Stimulated activated CD4-positive, alpha-beta T cell treated with anti-CD3 and anti-CD28 coated beads, Interleukin-15, amount 100 ng/mL, for 24 hours (primary cell): ENCODE data around the gene GOLPH3L.
"Not testable (repeated sequence)": the region's sequence is repeated elsewhere in the genome, so short reads cannot be mapped to it uniquely, and the experiment has no call there.

ENCODE experiments used
- DNase-seq: peaks from one replicate; pipeline ENCODE4 v3.0.0-alpha.2; 2020

The GOLPH3L gene

GRCh38 chr1:150613061-150613920, 83.7 kb downstream of the GOLPH3L start:
- DNase-seq: peak; percentile 70

DNA sequence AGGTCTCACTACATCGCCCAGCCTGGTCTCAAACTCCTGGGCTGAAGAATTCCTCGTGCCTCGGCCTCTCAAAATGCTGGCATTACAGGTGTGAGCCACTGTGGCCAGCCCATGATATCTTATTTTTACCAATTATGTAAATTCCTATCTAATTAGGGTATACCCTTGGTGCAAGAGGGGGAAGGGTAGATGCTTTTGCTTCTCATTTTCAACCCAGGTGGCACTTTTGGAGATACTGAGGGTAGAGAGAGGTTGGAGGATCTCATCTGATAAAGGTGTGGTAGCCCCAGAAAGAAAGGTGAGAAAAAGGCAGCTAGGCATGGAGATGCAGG, 85.0 kb downstream of the GOLPH3L start:
- no peak for DNase-seq

DNA sequence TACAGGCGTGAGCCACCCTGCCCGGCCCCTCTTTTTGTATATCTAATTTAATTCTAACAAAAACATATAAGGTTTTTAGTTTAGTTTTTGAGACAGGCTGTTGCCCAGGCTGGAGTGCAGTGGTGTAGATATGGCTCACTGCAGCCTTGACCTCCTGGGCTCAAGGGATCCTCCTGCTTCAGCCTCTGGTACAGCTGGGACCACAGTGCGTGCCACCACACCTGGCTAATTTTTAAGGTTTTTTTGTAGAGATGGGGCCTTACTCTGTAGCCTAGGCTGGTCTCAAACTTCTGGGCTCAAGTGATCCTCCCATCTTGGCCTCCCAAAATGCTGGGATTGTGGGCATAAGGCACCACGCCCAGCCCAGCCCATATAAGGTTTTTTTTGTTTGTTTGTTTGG, 86.4 kb downstream of the GOLPH3L start:
- no peak for DNase-seq

DNA sequence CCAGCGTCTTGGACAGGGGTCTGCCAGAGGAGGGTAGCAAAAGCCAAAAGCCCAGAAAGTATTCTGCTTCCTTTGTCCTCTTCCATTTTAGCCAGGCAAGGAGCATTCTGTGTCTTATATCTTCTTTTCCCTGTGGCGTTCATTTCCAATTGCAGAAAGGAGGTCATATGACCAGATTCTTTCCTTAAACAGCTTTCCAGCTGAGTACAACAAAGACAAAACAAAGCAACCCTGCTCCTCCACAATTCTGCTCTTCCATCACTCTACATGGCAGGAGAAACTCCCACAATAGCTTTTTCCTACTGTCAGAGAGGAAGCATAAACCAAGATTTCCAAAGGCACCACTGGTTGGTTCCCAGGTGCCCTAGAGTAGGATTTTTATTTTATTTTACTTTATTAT, 87.2 kb downstream of the GOLPH3L start:
- no peak for DNase-seq

GRCh38 chr1:150606463-150607142, 90.4 kb downstream of the GOLPH3L start:
- no peak for DNase-seq

GRCh38 chr1:150605451-150605731, 91.6 kb downstream of the GOLPH3L start:
- not testable (repeated sequence) for DNase-seq

DNA sequence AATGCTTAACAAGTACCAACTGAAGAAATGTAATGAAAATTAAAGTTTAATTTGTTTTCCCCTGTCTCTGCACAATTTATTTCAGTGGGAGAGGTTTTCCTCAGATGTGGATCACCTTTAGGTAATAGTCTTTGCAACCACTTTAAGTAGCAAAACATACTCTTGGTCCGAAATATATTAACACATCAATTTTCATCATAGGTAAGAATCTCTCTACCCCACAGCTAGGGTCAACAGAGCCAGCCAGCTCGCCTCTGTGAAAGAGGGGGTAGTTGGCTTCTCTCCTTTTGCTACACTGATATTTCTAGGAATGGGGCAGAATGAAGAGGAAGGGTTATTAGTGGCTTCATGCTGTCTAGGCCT, 92.7 kb downstream of the GOLPH3L start:
- no peak for DNase-seq

- no peak for DNase-seq
Observed at GRCh38 chr1:150603711-150604110, 93.2 kb downstream of the GOLPH3L start.

- not testable (repeated sequence) for DNase-seq
Observed at GRCh38 chr1:150602372-150602771, 94.6 kb downstream of the GOLPH3L start.

- DNase-seq: no peak
Observed at GRCh38 chr1:150601540-150601939, 95.4 kb downstream of the GOLPH3L start.

GRCh38 chr1:150598346-150598745, 98.6 kb downstream of the GOLPH3L start:
- DNase-seq: not testable (repeated sequence)

DNA sequence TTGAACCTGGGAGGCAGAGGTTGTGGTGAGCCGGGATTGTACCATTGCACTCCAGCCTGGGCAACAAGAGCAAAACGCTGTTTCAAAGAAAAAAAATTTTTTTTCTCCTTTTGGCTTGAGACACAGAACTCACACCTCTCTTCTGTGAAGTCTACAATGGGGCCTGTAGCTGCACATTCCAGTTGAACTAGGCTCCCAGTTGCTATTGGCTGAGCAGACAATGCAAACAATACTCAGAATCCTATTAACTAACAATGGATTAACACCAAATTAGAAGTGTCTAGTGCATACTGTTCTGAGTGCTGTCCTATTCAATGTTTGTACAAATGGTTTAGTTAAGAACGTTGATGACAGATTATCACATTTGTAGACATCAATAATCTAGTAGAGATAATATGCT, 100.0 kb downstream of the GOLPH3L start:
- DNase-seq: no peak
